Breast epithelium (tissue), 3 donors: ENCODE data around the gene SCARF1.

ENCODE experiments used
- CTCF ChIP-seq, 3 donors: fragments of 450-650 bp; IDR thresholded peaks; one replicate each; pipeline ENCODE4 v1.5.1; 2016 to 2017; ENCODE audit warnings: antibody characterized with exemption in 3 of 3, mild to moderate bottlenecking in 3 of 3, moderate library complexity in 3 of 3
- POLR2A ChIP-seq: fragments of 450-650 bp; IDR thresholded peaks from one replicate; pipeline ENCODE4 v1.6.1; 2016; ENCODE audit warnings: antibody characterized with exemption, mild to moderate bottlenecking, moderate library complexity
- POLR2AphosphoS5 ChIP-seq, 3 donors: sonication (generic); formaldehyde crosslinking; IDR thresholded peaks; one replicate each; pipeline ENCODE4 v1.6.1; 2017; ENCODE audit warnings: antibody characterized with exemption in 3 of 3

GRCh38 chr17:1620486-1620885, 25.0 kb downstream of the SCARF1 start:
- TF ChIP-seq CTCF (IDR thresholded peaks at IDR 0.05), result no peak
- TF ChIP-seq POLR2AphosphoS5 (IDR thresholded peaks at IDR 0.05), result no peak
- TF ChIP-seq POLR2A, result no peak
